ENCODE measurements around the gene ATAD3A. TPM values are rescaled to one million over a fixed set of nuclear protein-coding genes. Genes with fewer than 3 reads are reported as not detected.

Gene ATAD3A
- total and polyA plus RNA-seq, 2 of the 4 experiments (the other 2 are of a cell fraction) = 27.2 to 34.0 TPM

GRCh38 chr1:1471389-1472052 is 40.4 kb upstream of the ATAD3A start, which contains the start of gene ATAD3B:
Gene ATAD3B (plus strand): TSS chr1:1471765. CDS start chr1:1471885, 120 bp downstream.
- H2BK20ac ChIP-seq (ENCODE audit: low read depth, low read length) = no peak within 1 kb of the TSS
- H3K27me3 ChIP-seq (ENCODE audit: control insufficient read depth, insufficient read depth, low read length) = no peaks in the 10 kb centered on the region
- DNase-seq (peak; percentile 90), ATAC-seq (ENCODE audit: low read depth) (peak; percentile 97)
- peak within 1 kb of the TSS; percentile 84 for H2AK9ac ChIP-seq (replicated peaks; ENCODE audit: low read depth, low read length, poor library complexity)
- no TSS peak for BruUV-seq (replicated peaks)
- H3K4me3 ChIP-seq (ENCODE audit: insufficient read depth, low read depth, low read length) = peak within 1 kb of the TSS; percentile 88
- H4K5ac ChIP-seq (ENCODE audit: low read depth, low read length) = peak within 1 kb of the TSS; percentile 66
- peak within 1 kb of the TSS; percentile 66; the same call in 1 of the 2 replicates for H3K14ac ChIP-seq (replicated peaks; ENCODE audit: low read depth, low read length)
- peaks cover 2 to 15% of the 10 kb centered on the region in 2 experiments; a peak in 2 of 4 replicates for H3K79me1 ChIP-seq (ENCODE audit: low read depth in 1 of 2, low read length in 2 of 2)
- H2BK15ac ChIP-seq (ENCODE audit: low read depth, low read length) = no peak within 1 kb of the TSS
- H3K4ac ChIP-seq (ENCODE audit: low read depth, low read length) = peak within 1 kb of the TSS; percentile 76
- no peaks in the 10 kb centered on the region; the same call in 1 of the 2 replicates for H3K36me3 ChIP-seq (ENCODE audit: control insufficient read depth, insufficient read depth, low read length)
- peak within 1 kb of the TSS; percentile 72 for H3K9ac ChIP-seq (ENCODE audit: low read depth, low read length)
- H2AK5ac ChIP-seq (ENCODE audit: low read depth, low read length) = peak within 1 kb of the TSS; percentile 81
- H3K9me1 ChIP-seq (ENCODE audit: insufficient read depth, low read length) = no peaks in the 10 kb centered on the region; the same call in 1 of the 2 replicates
- no peak within 1 kb of the TSS for H2BK120ac ChIP-seq (ENCODE audit: low read depth, low read length)
- peak within 1 kb of the TSS; percentile 55 for H2BK5ac ChIP-seq (ENCODE audit: low read depth, low read length, poor library complexity, severe bottlenecking)
- 1% methylated on average over 15 of the region's 87 CpGs; no CpG with 5 or more reads in 1 of the 2 experiments for WGBS, 2 experiments (ENCODE audit: extremely low coverage in 2 of 2, insufficient read length in 1 of 2)
- in situ Hi-C loops (cut with MboI; ENCODE audit: low sequenced_read_pairs) (no loop called here), intact Hi-C loops (cut with micrococcal nuclease) (loop anchor here (2.0 kb wide), 1 partner anchor 73 kb away; the partner anchor contains the start of gene CCNL2), dilution Hi-C loops (cut with HindIII; ENCODE audit: low sequenced_read_pairs, unreplicated experiment) (no loop called here)
- H2AFZ ChIP-seq (replicated peaks; ENCODE audit: low read length, poor library complexity) = peak within 1 kb of the TSS; percentile 97
- ChIA-PET POLR2A (ENCODE audit: unreplicated experiment) (no interaction called here), CTCF (no interaction called here)
- H3K18ac ChIP-seq (ENCODE audit: low read depth, low read length) = no peak within 1 kb of the TSS
- peak within 1 kb of the TSS; percentile 33 for H4K91ac ChIP-seq (ENCODE audit: insufficient read depth, low read depth, low read length)
- H3K4me2 ChIP-seq (ENCODE audit: low read depth, low read length) = peak within 1 kb of the TSS; percentile 94
- peak within 1 kb of the TSS; percentile 25; the same call in 1 of the 2 replicates for H3K23ac ChIP-seq (ENCODE audit: low read depth, low read length)
- H3K9me3 ChIP-seq (ENCODE audit: control insufficient read depth, insufficient read depth, low read length) = no peaks in the 10 kb centered on the region
- H4K20me1 ChIP-seq (ENCODE audit: insufficient read depth, low read length) = peaks cover 11% of the 10 kb centered on the region
- H3K4me1 ChIP-seq (ENCODE audit: control insufficient read depth, insufficient read depth, low read length) = peaks cover 1% of the 10 kb centered on the region; the same call in 1 of the 2 replicates
- H4K8ac ChIP-seq (ENCODE audit: low read depth in 2 of 2, low read length in 2 of 2) = peak within 1 kb of the TSS; percentile 63 to 82
- peak within 1 kb of the TSS; percentile 56 for H3K27ac ChIP-seq (ENCODE audit: insufficient read depth, low read length)
- peak within 1 kb of the TSS; percentile 36; the same call in 1 of the 2 replicates for H3K56ac ChIP-seq (ENCODE audit: extremely low read depth, insufficient read depth, low read length)
- TF ChIP-seq RAD21 (IDR thresholded peaks at IDR 0.05; ENCODE audit: low read length) = no peak
- no peak for TF ChIP-seq RFX5 (IDR thresholded peaks at IDR 0.05; ENCODE audit: low read depth, low read length)
- TF ChIP-seq RCOR1 (IDR thresholded peaks at IDR 0.05; ENCODE audit: insufficient replicate concordance, low read length) = no peak
- no peak for TF ChIP-seq ELK1 (IDR thresholded peaks at IDR 0.05; ENCODE audit: borderline replicate concordance, low read depth, low read length)
- peak; percentile 96 for TF ChIP-seq MXI1 (IDR thresholded peaks at IDR 0.05; ENCODE audit: borderline replicate concordance, low read depth, low read length)
- no peak for TF ChIP-seq CHD1 (IDR thresholded peaks at IDR 0.05; ENCODE audit: low read depth, low read length)
- TF ChIP-seq NFE2L2 (IDR thresholded peaks at IDR 0.05; ENCODE audit: low read depth, low read length) = no peak
- TF ChIP-seq CTCF (conservative IDR thresholded peaks at IDR 0.05; ENCODE audit: low read depth, low read length) = no peak
- peak; percentile 79 for TF ChIP-seq POLR2A (IDR thresholded peaks at IDR 0.05; ENCODE audit: low read depth, low read length)
- no peak for TF ChIP-seq SMC3 (IDR thresholded peaks at IDR 0.05; ENCODE audit: low read depth, low read length)
- TF ChIP-seq MAZ (IDR thresholded peaks at IDR 0.05; ENCODE audit: borderline replicate concordance, low read depth, low read length) = peak; percentile 85; the same call in 1 of the 2 replicates
- no peak for TF ChIP-seq MAFK (IDR thresholded peaks at IDR 0.05; ENCODE audit: low read depth, low read length)
- TF ChIP-seq USF2 (IDR thresholded peaks at IDR 0.05; ENCODE audit: low read depth, low read length) = peak; percentile 55; the same call in 1 of the 2 replicates
- TF ChIP-seq BHLHE40 (IDR thresholded peaks at IDR 0.05; ENCODE audit: low read depth, low read length) = no peak; the same call in 1 of the 2 replicates

All from IMR-90 (cell line).